Measurements from ENCODE around the gene RADIL.

GRCh38 chr7:4815609-4816418 is 67.7 kb downstream of the RADIL start:
- TF ChIP-seq CTCF (IDR thresholded peaks at IDR 0.05) (no peak), POLR2A (IDR thresholded peaks at IDR 0.05) (no peak)

All from lower leg skin (tissue), 3 donors.